Right lobe of liver (tissue), 4 donors: ENCODE results near the gene FOXL2.

Experiments
- POLR2A ChIP-seq: fragments of 450-650 bp; IDR thresholded peaks from one replicate; pipeline ENCODE4 v1.6.1; 2017; ENCODE audit warnings: antibody characterized with exemption, mild to moderate bottlenecking
- TF ChIP-seq, protein P1 (sequence below), 4 donors: fragments of 200-600 bp in 3 of 4; fragments of 450-650 bp in 1 of 4; IDR thresholded peaks; one replicate each; pipeline versions ENCODE4 v1.5.1 to v1.8.0; 2016 to 2022; ENCODE audit warnings: antibody characterized with exemption in 4 of 4, mild to moderate bottlenecking in 2 of 4
- donor health status: DM: no; HTN: no; CAD: no.
- donor health status: DM: no; HTN: no; CAD: no.
- donor health status: DM: no; HTN: yes; CAD: no.

DNA sequence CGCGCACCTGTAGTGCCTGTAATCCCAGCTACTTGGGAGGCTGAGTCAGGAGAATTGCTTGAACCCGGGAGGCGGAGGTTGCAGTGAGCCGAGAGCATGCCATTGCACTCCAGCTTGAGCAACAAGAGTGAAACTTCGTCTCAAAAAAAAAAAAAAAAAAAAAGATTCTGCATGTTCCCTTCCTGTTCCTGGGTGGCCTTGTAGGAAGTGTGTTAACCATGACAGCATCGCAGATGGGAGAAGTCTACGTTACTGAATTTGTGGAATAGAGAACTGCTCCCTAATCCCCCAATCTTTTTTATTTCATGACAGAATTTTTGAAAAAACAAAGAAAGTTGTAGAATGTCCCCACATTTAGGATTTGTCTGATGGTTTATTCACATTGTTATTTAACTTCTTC is 45.4 kb downstream of the FOXL2 start:
- TF ChIP-seq, protein P1, sequence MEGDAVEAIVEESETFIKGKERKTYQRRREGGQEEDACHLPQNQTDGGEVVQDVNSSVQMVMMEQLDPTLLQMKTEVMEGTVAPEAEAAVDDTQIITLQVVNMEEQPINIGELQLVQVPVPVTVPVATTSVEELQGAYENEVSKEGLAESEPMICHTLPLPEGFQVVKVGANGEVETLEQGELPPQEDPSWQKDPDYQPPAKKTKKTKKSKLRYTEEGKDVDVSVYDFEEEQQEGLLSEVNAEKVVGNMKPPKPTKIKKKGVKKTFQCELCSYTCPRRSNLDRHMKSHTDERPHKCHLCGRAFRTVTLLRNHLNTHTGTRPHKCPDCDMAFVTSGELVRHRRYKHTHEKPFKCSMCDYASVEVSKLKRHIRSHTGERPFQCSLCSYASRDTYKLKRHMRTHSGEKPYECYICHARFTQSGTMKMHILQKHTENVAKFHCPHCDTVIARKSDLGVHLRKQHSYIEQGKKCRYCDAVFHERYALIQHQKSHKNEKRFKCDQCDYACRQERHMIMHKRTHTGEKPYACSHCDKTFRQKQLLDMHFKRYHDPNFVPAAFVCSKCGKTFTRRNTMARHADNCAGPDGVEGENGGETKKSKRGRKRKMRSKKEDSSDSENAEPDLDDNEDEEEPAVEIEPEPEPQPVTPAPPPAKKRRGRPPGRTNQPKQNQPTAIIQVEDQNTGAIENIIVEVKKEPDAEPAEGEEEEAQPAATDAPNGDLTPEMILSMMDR (IDR thresholded peaks at IDR 0.05): no peak
- TF ChIP-seq POLR2A: no peak
